PC-3 (cell line): Measurements from ENCODE around the gene PARD6B.

Source experiments
- CTCF ChIP-seq: fragments of 300-600 bp; sonication (generic); conservative IDR thresholded peaks from 2 replicates; pipeline ENCODE4 v1.5.1; 2017; ENCODE audit warnings: antibody characterized with exemption, low read depth, mild to moderate bottlenecking, low read length
- EZH2 ChIP-seq: fragments of 300-600 bp; sonication (generic); IDR thresholded peaks from one replicate; pipeline ENCODE4 v1.6.1; 2017; ENCODE audit warnings: antibody characterized with exemption, mild to moderate bottlenecking, low read length; ENCODE audit not compliant: unreplicated experiment
- EZH2phosphoT487 ChIP-seq: fragments of 300-600 bp; sonication (generic); IDR thresholded peaks from 2 replicates; pipeline ENCODE4 v1.6.1; 2018; ENCODE audit warnings: mild to moderate bottlenecking, antibody characterized with exemption, low read length, borderline replicate concordance

- TF ChIP-seq CTCF, result no peak
- no peak for TF ChIP-seq EZH2
- no peak for TF ChIP-seq EZH2phosphoT487
Measured at GRCh38 chr20:50747275-50747674, 15.9 kb downstream of the PARD6B start.
